Activated CD8-positive, alpha-beta memory T cell treated with anti-CD3 and anti-CD28 coated beads for 36 hours (primary cell): ENCODE results near the gene STARD10. TPM values are rescaled to one million over a fixed set of nuclear protein-coding genes. Genes with fewer than 3 reads are reported as not detected.

Source experiments
- CTCF ChIA-PET: fragments of 350-600 bp; sonication (Branson Sonifier 250); formaldehyde crosslinking; loops from one replicate; lab custom pipeline; 2021; ENCODE audit warnings: antibody characterized with exemption; lab: Charles Lee
- POLR2A ChIA-PET: fragments of 350-600 bp; sonication (Branson Sonifier 250); formaldehyde crosslinking; loops from one replicate; lab custom pipeline; 2021; ENCODE audit warnings: antibody characterized with exemption; lab: Charles Lee
- total RNA-seq, 2 experiments: library from RNA; stranded (reverse); gene quantifications; one replicate each; pipeline ENCODE4 v1.2.3, GENCODE V29; 2021

The STARD10 gene
- total RNA-seq, 2 experiments from 2014 or later = 7.8 to 11.4 TPM

- ChIA-PET POLR2A (no interaction called here), CTCF (interaction anchor here (0.9 to 1.5 kb wide), 4 partner anchors 8 to 77 kb away, joined by 3 to 4 read pairs (median 4); partner anchors contain the start of gene STARD10)
These were observed 76.9 kb downstream of the STARD10 start for GRCh38 chr11:72716788-72717435.

GRCh38 chr11:72716290-72716689 lies 77.6 kb downstream of the STARD10 start:
- ChIA-PET POLR2A (interaction anchor here (0.6 kb wide), 1 partner anchor 21 kb away, joined by 3 read pairs; no protein-coding TSS in a partner anchor), CTCF (interaction anchor here (1.2 to 1.5 kb wide), 2 partner anchors 12 to 78 kb away, joined by 3 to 4 read pairs; partner anchors contain the start of gene STARD10)

- CTCF ChIA-PET = no interaction called here
These were observed 81.0 kb downstream of the STARD10 start for GRCh38 chr11:72712841-72713240.

GRCh38 chr11:72712168-72712751 lies 81.6 kb downstream of the STARD10 start:
- ChIA-PET CTCF (no interaction called here), POLR2A (no interaction called here)

More at GRCh38 chr11:72712841-72713240, 81.0 kb downstream of the STARD10 start:
- POLR2A ChIA-PET = no interaction called here

- CTCF ChIA-PET = interaction anchor here (1.0 kb wide), 1 partner anchor 28 kb away, joined by 3 read pairs; no protein-coding TSS in a partner anchor
These were observed 82.7 kb downstream of the STARD10 start for GRCh38 chr11:72711141-72711540.

GRCh38 chr11:72710278-72710677 lies 83.6 kb downstream of the STARD10 start:
- CTCF ChIA-PET = interaction anchor here (1.0 kb wide), 1 partner anchor 27 kb away, joined by 3 read pairs; no protein-coding TSS in a partner anchor
- POLR2A ChIA-PET = no interaction called here

More at GRCh38 chr11:72711141-72711540, 82.7 kb downstream of the STARD10 start:
- POLR2A ChIA-PET = no interaction called here

- ChIA-PET POLR2A (no interaction called here), CTCF (interaction anchor here (0.7 to 1.0 kb wide), 2 partner anchors 26 to 687 kb away, joined by 3 read pairs; no protein-coding TSS in a partner anchor)
These were observed 84.2 kb downstream of the STARD10 start for GRCh38 chr11:72709478-72710238.

- ChIA-PET POLR2A (no interaction called here), CTCF (no interaction called here)
These were observed 86.8 kb downstream of the STARD10 start for GRCh38 chr11:72707032-72707431.

GRCh38 chr11:72706579-72706978 lies 87.3 kb downstream of the STARD10 start:
- ChIA-PET POLR2A (no interaction called here), CTCF (no interaction called here)

- ChIA-PET CTCF (no interaction called here), POLR2A (no interaction called here)
These were observed 88.1 kb downstream of the STARD10 start for GRCh38 chr11:72705442-72706365.

- ChIA-PET CTCF (no interaction called here), POLR2A (no interaction called here)
These were observed 89.0 kb downstream of the STARD10 start for GRCh38 chr11:72704783-72705265.

Other genes with a start within 250 kb of the STARD10 start
- gene PDE2A, start 119.6 kb downstream of the STARD10 start, total RNA-seq = under 1 TPM; 0.29 to 0.72 TPM
- 10 to 100 TPM; 66.7 to 68.5 TPM for gene ARAP1, start 41.6 kb downstream of the STARD10 start, total RNA-seq
- gene ATG16L2, start 20.4 kb upstream of the STARD10 start, total RNA-seq = 10 to 100 TPM; 57.0 to 60.1 TPM